Activated CD4-positive, alpha-beta T cell treated with anti-CD3 and anti-CD28 coated beads for 1 hour (primary cell): ENCODE measurements around the gene OLFM2.
"Not testable (repeated sequence)": the region's sequence is repeated elsewhere in the genome, so short reads cannot be mapped to it uniquely, and the experiment has no call there.

ENCODE experiments used
- DNase-seq: peaks from one replicate; pipeline ENCODE4 v3.0.0-alpha.2; 2020

OLFM2 gene

GRCh38 chr19:9827289-9828238 is 108.8 kb downstream of the OLFM2 start, which contains the start of gene UBL5:
Gene UBL5 (plus strand): TSS chr19:9827918. CDS start chr19:9828338, 420 bp downstream.
- peak; percentile 81 for DNase-seq

- no peak for DNase-seq
Observed at GRCh38 chr19:9823816-9824215, 112.5 kb downstream of the OLFM2 start.

- not testable (repeated sequence) for DNase-seq
Observed at GRCh38 chr19:9820034-9820433, 116.3 kb downstream of the OLFM2 start.

- DNase-seq = no peak
Observed at GRCh38 chr19:9819596-9819909, 116.8 kb downstream of the OLFM2 start.

- peak; percentile 100 for DNase-seq
Observed at GRCh38 chr19:9818734-9819595, 117.3 kb downstream of the OLFM2 start, which contains the start of gene FBXL12. Gene FBXL12 (minus strand): TSS chr19:9819079. CDS start chr19:9818813, 266 bp downstream.

- no peak for DNase-seq
Observed at GRCh38 chr19:9818175-9818733, 118.1 kb downstream of the OLFM2 start.

GRCh38 chr19:9811139-9811538 is 125.2 kb downstream of the OLFM2 start:
- no peak for DNase-seq

- DNase-seq = no peak
Observed at GRCh38 chr19:9808855-9809824, 127.2 kb downstream of the OLFM2 start.

- DNase-seq = no peak
Observed at GRCh38 chr19:9806803-9807202, 129.5 kb downstream of the OLFM2 start.
